Keratinocyte (primary cell): ENCODE results near the gene ANKRD17. TPM values are rescaled to one million over a fixed set of nuclear protein-coding genes. Genes with fewer than 3 reads are reported as not detected.

Source experiments
- DNase-seq: peaks from one replicate; pipeline ENCODE4 v3.0.0-alpha.2; 2011; ENCODE audit warnings: low read depth, missing footprints, low spot score
- FAIRE-seq: peaks from 2 replicates; lab custom pipeline; 2011; peaks lifted over from hg19 to GRCh38; lab: Jason Lieb, UNC
- H2AFZ ChIP-seq: 2 replicates; pipeline ENCODE4 v1.6.0; 2012; ENCODE audit warnings: low read length, control low read depth, inconsistent platforms; ENCODE audit not compliant: control insufficient read depth
- H3K27ac ChIP-seq: 2 replicates; pipeline ENCODE4 v1.5.1; 2011; ENCODE audit warnings: low read length; ENCODE audit not compliant: control insufficient read depth, insufficient read depth
- H3K27me3 ChIP-seq: 3 replicates; pipeline ENCODE4 v1.6.0; 2011; ENCODE audit warnings: low read length; ENCODE audit not compliant: control insufficient read depth, insufficient read depth; ENCODE audit errors: extremely low read depth
- H3K36me3 ChIP-seq, 2 experiments: 2 replicates in 1 of 2; 3 replicates in 1 of 2; pipeline ENCODE4 v1.5.1; 2011; ENCODE audit warnings: low read length in 2 of 2, mild to moderate bottlenecking in 1 of 2; ENCODE audit not compliant: control insufficient read depth in 2 of 2, insufficient read depth in 2 of 2; ENCODE audit errors: extremely low read depth in 1 of 2
- H3K4me1 ChIP-seq: 3 replicates; pipeline ENCODE4 v1.5.1; 2011; ENCODE audit warnings: low read length; ENCODE audit not compliant: control insufficient read depth, insufficient read depth; ENCODE audit errors: extremely low read depth
- H3K4me2 ChIP-seq: 3 replicates; pipeline ENCODE4 v1.6.0; 2011; ENCODE audit warnings: low read depth, low read length; ENCODE audit not compliant: control insufficient read depth, insufficient read depth; ENCODE audit errors: extremely low read depth
- H3K4me3 ChIP-seq, 3 experiments: fragments of 200-600 bp in 1 of 3; sonication (generic) in 1 of 3; 2 replicates in 2 of 3; 3 replicates in 1 of 3; pipeline ENCODE4 v1.5.1; 2011 to 2016; ENCODE audit warnings: low read length in 3 of 3, mild to moderate bottlenecking in 3 of 3, control low read depth in 2 of 3, inconsistent platforms in 1 of 3, low read depth in 1 of 3, mixed read lengths in 1 of 3, mixed run types in 1 of 3, moderate library complexity in 1 of 3; ENCODE audit not compliant: control insufficient read depth in 2 of 3, insufficient read depth in 2 of 3; ENCODE audit errors: extremely low read depth in 1 of 3
- H3K79me2 ChIP-seq: 2 replicates; pipeline ENCODE4 v1.6.0; 2012; ENCODE audit warnings: low read length; ENCODE audit not compliant: control insufficient read depth, insufficient read depth
- H3K9ac ChIP-seq: 3 replicates; pipeline ENCODE4 v1.6.0; 2011; ENCODE audit warnings: low read length; ENCODE audit not compliant: control insufficient read depth, insufficient read depth; ENCODE audit errors: extremely low read depth
- H3K9me1 ChIP-seq: 3 replicates; pipeline ENCODE4 v1.6.0; 2011; ENCODE audit warnings: low read length; ENCODE audit not compliant: control insufficient read depth, insufficient read depth; ENCODE audit errors: extremely low read depth
- H3K9me3 ChIP-seq: 2 replicates; pipeline ENCODE4 v1.5.1; 2012; ENCODE audit warnings: low read depth, low read length; ENCODE audit not compliant: control insufficient read depth
- H4K20me1 ChIP-seq: 3 replicates; pipeline ENCODE4 v1.6.0; 2011; ENCODE audit warnings: low read length; ENCODE audit not compliant: control insufficient read depth, insufficient read depth; ENCODE audit errors: extremely low read depth
- EZH2 ChIP-seq: IDR thresholded peaks from one replicate; pipeline ENCODE4 v1.6.1; 2012; ENCODE audit warnings: inconsistent platforms, mild to moderate bottlenecking, low read length, moderate library complexity
- dilution Hi-C: fragments of 300-500 bp; cut with MboI; formaldehyde crosslinking; loops from one replicate; pipeline ENCODE4 v1.7.0; 2020; ENCODE audit warnings: low sequenced_read_pairs; ENCODE audit not compliant: extremely low pct_ligation_motif_present
- polyA plus RNA-seq, 5 experiments: library from polyadenylated mRNA; depleted of rRNA in 3 of 5; stranded (reverse) in 3 of 5; stranded (forward) in 1 of 5; unstranded in 1 of 5; fragments of >200 nt; gene quantifications; 1 replicate in 1 of 5; 2 replicates in 3 of 5; 3 replicates in 1 of 5; pipeline versions ENCODE4 v1.2.1 to v1.2.3, GENCODE V29; 2011 to 2012; ENCODE audit warnings: missing spikeins in 2 of 5, low read depth in 1 of 5, low replicate concordance in 1 of 5
- TF ChIP-seq, protein P1 (sequence below), 3 experiments: IDR thresholded peaks in 1 of 3; conservative IDR thresholded peaks in 1 of 3; optimal IDR thresholded peaks in 1 of 3; 2 replicates in 2 of 3; 3 replicates in 1 of 3; pipeline versions ENCODE3 to v1.5.1; 2011; ENCODE audit warnings: low read length in 3 of 3, mild to moderate bottlenecking in 3 of 3, moderate library complexity in 2 of 3, control low read depth in 1 of 3, inconsistent platforms in 1 of 3; ENCODE audit not compliant: insufficient read depth in 2 of 3; ENCODE audit errors: extremely low read depth in 1 of 3

The ANKRD17 gene
- polyA plus RNA-seq, 1 donor (not counting 4 experiments of a cell fraction or from before 2014, with no cell fraction given) = 51.5 TPM

DNA sequence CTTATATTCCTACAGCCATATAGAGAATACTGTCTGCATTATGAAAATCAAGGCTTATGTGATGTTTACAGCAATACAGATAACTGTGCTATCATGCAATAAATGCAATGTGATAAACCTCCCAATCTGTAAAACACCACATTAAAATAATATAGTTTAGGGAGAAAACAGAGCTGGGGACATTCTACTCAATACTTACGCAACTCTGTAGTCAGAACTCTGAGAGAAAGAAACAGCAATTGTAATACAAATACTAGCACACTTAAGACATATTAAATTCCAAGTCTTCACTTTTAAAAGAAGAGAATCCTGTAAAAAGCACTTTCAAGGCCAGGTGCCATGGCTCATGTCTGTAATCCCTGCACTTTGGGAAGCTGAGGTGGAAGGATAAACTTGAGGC lies 61.4 kb downstream of the ANKRD17 start:
- dilution Hi-C loops = no loop called here
- no peaks in the 10 kb centered on the region for H4K20me1 ChIP-seq
- H3K9me3 ChIP-seq = no peaks in the 10 kb centered on the region
- no peak overlapping the region for H3K27ac ChIP-seq
- H3K9me1 ChIP-seq = no peaks in the 10 kb centered on the region
- H3K27me3 ChIP-seq = no peaks in the 10 kb centered on the region
- H2AFZ ChIP-seq = no peak overlapping the region
- H3K4me3 ChIP-seq = no peak overlapping the region
- peaks cover 7% of the 10 kb centered on the region for H3K4me1 ChIP-seq
- no peak for DNase-seq
- no peak for TF ChIP-seq EZH2
- TF ChIP-seq, protein P1, sequence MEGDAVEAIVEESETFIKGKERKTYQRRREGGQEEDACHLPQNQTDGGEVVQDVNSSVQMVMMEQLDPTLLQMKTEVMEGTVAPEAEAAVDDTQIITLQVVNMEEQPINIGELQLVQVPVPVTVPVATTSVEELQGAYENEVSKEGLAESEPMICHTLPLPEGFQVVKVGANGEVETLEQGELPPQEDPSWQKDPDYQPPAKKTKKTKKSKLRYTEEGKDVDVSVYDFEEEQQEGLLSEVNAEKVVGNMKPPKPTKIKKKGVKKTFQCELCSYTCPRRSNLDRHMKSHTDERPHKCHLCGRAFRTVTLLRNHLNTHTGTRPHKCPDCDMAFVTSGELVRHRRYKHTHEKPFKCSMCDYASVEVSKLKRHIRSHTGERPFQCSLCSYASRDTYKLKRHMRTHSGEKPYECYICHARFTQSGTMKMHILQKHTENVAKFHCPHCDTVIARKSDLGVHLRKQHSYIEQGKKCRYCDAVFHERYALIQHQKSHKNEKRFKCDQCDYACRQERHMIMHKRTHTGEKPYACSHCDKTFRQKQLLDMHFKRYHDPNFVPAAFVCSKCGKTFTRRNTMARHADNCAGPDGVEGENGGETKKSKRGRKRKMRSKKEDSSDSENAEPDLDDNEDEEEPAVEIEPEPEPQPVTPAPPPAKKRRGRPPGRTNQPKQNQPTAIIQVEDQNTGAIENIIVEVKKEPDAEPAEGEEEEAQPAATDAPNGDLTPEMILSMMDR (optimal IDR thresholded peaks at IDR 0.05 in 1 of 3, IDR thresholded peaks at IDR 0.05 in 1 of 3, conservative IDR thresholded peaks at IDR 0.05 in 1 of 3; ENCODE audit: extremely low read depth in 1 of 3, insufficient read depth in 2 of 3, low read length in 3 of 3) = no peak
- no peak overlapping the region for H3K4me2 ChIP-seq
- H3K36me3 ChIP-seq = no peaks in the 10 kb centered on the region
- no peak for FAIRE-seq
- H3K9ac ChIP-seq = no peak overlapping the region
- peaks cover 79% of the 10 kb centered on the region for H3K79me2 ChIP-seq

DNA sequence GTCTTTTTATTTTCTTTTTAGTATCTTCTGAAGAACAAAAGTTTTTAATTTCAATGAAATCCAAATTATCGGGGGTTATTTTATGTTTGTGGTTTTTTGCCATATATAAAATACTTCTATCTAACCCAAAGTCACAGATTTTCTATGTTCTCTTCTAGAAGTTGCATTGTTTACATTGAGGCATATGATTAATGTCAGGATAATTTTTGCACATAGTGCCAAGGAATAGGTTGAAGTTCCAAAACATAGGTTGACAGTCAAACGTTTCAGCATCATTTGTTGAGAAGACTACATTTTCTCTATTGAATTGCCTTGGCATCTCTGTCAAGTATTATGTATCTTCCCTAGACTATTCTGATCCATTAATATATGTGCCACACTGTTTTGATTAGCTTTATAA lies 64.5 kb downstream of the ANKRD17 start:
- Histone ChIP-seq H4K20me1 (no peaks in the 10 kb centered on the region), H3K9me1 (no peaks in the 10 kb centered on the region), H3K27ac (no peak overlapping the region), H3K9me3 (no peaks in the 10 kb centered on the region), H3K27me3 (no peaks in the 10 kb centered on the region), H3K4me1 (peaks cover 7% of the 10 kb centered on the region), H3K36me3 (no peaks in the 10 kb centered on the region), H3K4me2 (no peak overlapping the region), H3K4me3 (no peak overlapping the region), H3K79me2 (peaks cover 74% of the 10 kb centered on the region), H3K9ac (no peak overlapping the region), H2AFZ (no peak overlapping the region)
- TF ChIP-seq EZH2 = no peak
- TF ChIP-seq, protein P1 (optimal IDR thresholded peaks at IDR 0.05 in 1 of 3, IDR thresholded peaks at IDR 0.05 in 1 of 3, conservative IDR thresholded peaks at IDR 0.05 in 1 of 3; ENCODE audit: extremely low read depth in 1 of 3, insufficient read depth in 2 of 3, low read length in 3 of 3) = no peak
- FAIRE-seq = no peak
- dilution Hi-C loops = no loop called here
- no peak for DNase-seq
